SK-N-SH (cell line): Measurements from ENCODE around the gene ZFHX3.

Experiments used
- CHD2 ChIP-seq: fragments of 150-350 bp; IDR thresholded peaks from 2 replicates; pipeline ENCODE4 v1.6.1; 2018; ENCODE audit warnings: low read length; ENCODE audit not compliant: partially characterized antibody
- CTCF ChIP-seq: fragments of 200-600 bp; sonication (generic); IDR thresholded peaks from 2 replicates; pipeline ENCODE4 v1.6.1; 2017; ENCODE audit warnings: antibody characterized with exemption, mild to moderate bottlenecking, moderate library complexity
- FOXM1 ChIP-seq: IDR thresholded peaks from 2 replicates; pipeline ENCODE4 v1.4.0; 2012; ENCODE audit warnings: low read depth, mild to moderate bottlenecking
- GABPA ChIP-seq: IDR thresholded peaks from 2 replicates; pipeline ENCODE4 v1.4.0; 2012; ENCODE audit warnings: low read depth, mild to moderate bottlenecking
- GATA2 ChIP-seq: sonication (generic); formaldehyde crosslinking; IDR thresholded peaks from 2 replicates; pipeline ENCODE4 v1.5.0; 2020; ENCODE audit warnings: mild to moderate bottlenecking, missing genetic modification reagents
- MAX ChIP-seq: IDR thresholded peaks from 2 replicates; pipeline ENCODE4 v1.4.0; 2012; ENCODE audit warnings: low read depth
- POLR2AphosphoS5 ChIP-seq: IDR thresholded peaks from 2 replicates; pipeline ENCODE4 v1.6.1; 2012; ENCODE audit warnings: low read depth, low read length
- RCOR1 ChIP-seq: fragments of 150-350 bp; IDR thresholded peaks from 2 replicates; pipeline ENCODE4 v1.6.1; 2017; ENCODE audit warnings: antibody characterized with exemption, low read length
- TF ChIP-seq, protein P1 (sequence below): fragments of 150-350 bp; IDR thresholded peaks from 2 replicates; pipeline ENCODE4 v1.6.1; 2017; ENCODE audit warnings: antibody characterized with exemption, low read length, low read depth, borderline replicate concordance
- TF ChIP-seq, protein P2 (sequence below): IDR thresholded peaks from 2 replicates; pipeline ENCODE4; 2012

DNA sequence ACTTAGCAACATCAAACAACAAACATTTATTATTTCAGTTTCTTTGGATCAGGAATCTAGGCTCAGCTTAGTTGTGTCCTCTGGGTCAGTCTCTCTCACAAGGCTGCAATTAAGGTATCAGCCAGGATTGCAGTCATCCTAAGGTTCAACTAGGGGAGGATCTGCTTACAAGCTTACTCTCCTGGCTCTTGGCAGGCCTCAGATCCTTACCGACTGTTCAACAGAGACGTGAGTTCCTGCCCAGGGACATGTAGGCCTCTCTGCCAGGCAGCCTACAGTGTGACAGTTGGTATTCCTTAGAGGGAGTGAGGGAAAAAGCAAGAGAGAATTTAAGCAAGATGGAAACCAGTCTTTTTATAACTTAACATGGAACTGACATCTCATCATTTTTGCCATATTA lies 294.0 kb downstream of the ZFHX3 start:
- no peak for TF ChIP-seq POLR2AphosphoS5
- TF ChIP-seq, protein P1, sequence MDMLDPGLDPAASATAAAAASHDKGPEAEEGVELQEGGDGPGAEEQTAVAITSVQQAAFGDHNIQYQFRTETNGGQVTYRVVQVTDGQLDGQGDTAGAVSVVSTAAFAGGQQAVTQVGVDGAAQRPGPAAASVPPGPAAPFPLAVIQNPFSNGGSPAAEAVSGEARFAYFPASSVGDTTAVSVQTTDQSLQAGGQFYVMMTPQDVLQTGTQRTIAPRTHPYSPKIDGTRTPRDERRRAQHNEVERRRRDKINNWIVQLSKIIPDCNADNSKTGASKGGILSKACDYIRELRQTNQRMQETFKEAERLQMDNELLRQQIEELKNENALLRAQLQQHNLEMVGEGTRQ: no peak
- no peak for TF ChIP-seq GABPA
- TF ChIP-seq GATA2: no peak
- TF ChIP-seq, protein P2, sequence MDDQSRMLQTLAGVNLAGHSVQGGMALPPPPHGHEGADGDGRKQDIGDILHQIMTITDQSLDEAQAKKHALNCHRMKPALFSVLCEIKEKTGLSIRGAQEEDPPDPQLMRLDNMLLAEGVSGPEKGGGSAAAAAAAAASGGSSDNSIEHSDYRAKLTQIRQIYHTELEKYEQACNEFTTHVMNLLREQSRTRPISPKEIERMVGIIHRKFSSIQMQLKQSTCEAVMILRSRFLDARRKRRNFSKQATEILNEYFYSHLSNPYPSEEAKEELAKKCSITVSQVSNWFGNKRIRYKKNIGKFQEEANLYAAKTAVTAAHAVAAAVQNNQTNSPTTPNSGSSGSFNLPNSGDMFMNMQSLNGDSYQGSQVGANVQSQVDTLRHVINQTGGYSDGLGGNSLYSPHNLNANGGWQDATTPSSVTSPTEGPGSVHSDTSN: no peak
- no peak for TF ChIP-seq CHD2
- TF ChIP-seq CTCF: no peak
- no peak for TF ChIP-seq FOXM1
- TF ChIP-seq MAX: no peak
- TF ChIP-seq RCOR1: no peak
